Measurements from ENCODE around the gene RUFY4. TPM values are rescaled to one million over a fixed set of nuclear protein-coding genes. Genes with fewer than 3 reads are reported as not detected.

Gene RUFY4
- total RNA-seq, 1 donor from 2014 or later: not detected

GRCh38 chr2:218137514-218137913 lies 68.5 kb downstream of the RUFY4 start:
- Mint-ChIP-seq H3K9me3 (ENCODE audit: low read depth) (no peaks in the 10 kb centered on the region), H3K36me3 (ENCODE audit: low read depth) (no peaks in the 10 kb centered on the region), H3K27ac (ENCODE audit: unreplicated experiment) (no peak overlapping the region), H3K4me1 (ENCODE audit: low read depth) (no peaks in the 10 kb centered on the region), H3K27me3 (ENCODE audit: low read depth) (peaks cover 70% of the 10 kb centered on the region), H3K4me3 (ENCODE audit: unreplicated experiment) (no peak overlapping the region)
- no peak for TF ChIP-seq CTCF (IDR thresholded peaks at IDR 0.05)
- DNase-seq (ENCODE audit: low spot score): no peak

GRCh38 chr2:218138047-218138446 lies 69.0 kb downstream of the RUFY4 start:
- TF ChIP-seq CTCF (IDR thresholded peaks at IDR 0.05): no peak
- Mint-ChIP-seq H3K4me3 (ENCODE audit: unreplicated experiment) (no peak overlapping the region), H3K9me3 (ENCODE audit: low read depth) (no peaks in the 10 kb centered on the region), H3K4me1 (ENCODE audit: low read depth) (no peaks in the 10 kb centered on the region), H3K27me3 (ENCODE audit: low read depth) (peaks cover 74% of the 10 kb centered on the region), H3K27ac (ENCODE audit: unreplicated experiment) (no peak overlapping the region), H3K36me3 (ENCODE audit: low read depth) (no peaks in the 10 kb centered on the region)
- no peak for DNase-seq (ENCODE audit: low spot score)

Other genes starting within 250 kb of the RUFY4 start
- 227 to 272 TPM (median 249 TPM) in 3 replicates for gene TNS1, start 66.3 kb upstream of the RUFY4 start, total RNA-seq
- not detected in 3 replicates for gene CXCR2, start 56.8 kb downstream of the RUFY4 start, total RNA-seq
- gene CXCR1, start 97.7 kb downstream of the RUFY4 start, total RNA-seq: not detected in 3 replicates
- 292 to 424 TPM (median 417 TPM) in 3 replicates for gene ARPC2, start 147.9 kb downstream of the RUFY4 start, total RNA-seq
- 0.10 to 0.26 TPM (median 0.22 TPM) in 3 replicates for gene GPBAR1, start 191.8 kb downstream of the RUFY4 start, total RNA-seq
- 39.6 to 42.6 TPM (median 42.4 TPM) in 3 replicates for gene AAMP, start 200.9 kb downstream of the RUFY4 start, total RNA-seq
- 28.9 to 49.9 TPM (median 31.3 TPM) in 3 replicates for gene PNKD, start 201.3 kb downstream of the RUFY4 start, total RNA-seq
- 69.6 to 100 TPM (median 96.1 TPM) in 3 replicates for gene TMBIM1, start 223.2 kb downstream of the RUFY4 start, total RNA-seq